GM23248 (cell line): ENCODE measurements around the gene OXSM.

Experiments used
- EZH2 ChIP-seq: fragments of 200-600 bp; sonication (generic); IDR thresholded peaks from 2 replicates; pipeline ENCODE4 v1.6.1; 2018; ENCODE audit warnings: antibody characterized with exemption, mild to moderate bottlenecking; ENCODE audit not compliant: insufficient read depth, poor library complexity, severe bottlenecking
- EZH2phosphoT487 ChIP-seq: fragments of 200-600 bp; sonication (generic); IDR thresholded peaks from 2 replicates; pipeline ENCODE4 v1.6.1; 2018; ENCODE audit warnings: antibody characterized with exemption, moderate library complexity, mild to moderate bottlenecking, low read depth; ENCODE audit not compliant: insufficient read depth

DNA sequence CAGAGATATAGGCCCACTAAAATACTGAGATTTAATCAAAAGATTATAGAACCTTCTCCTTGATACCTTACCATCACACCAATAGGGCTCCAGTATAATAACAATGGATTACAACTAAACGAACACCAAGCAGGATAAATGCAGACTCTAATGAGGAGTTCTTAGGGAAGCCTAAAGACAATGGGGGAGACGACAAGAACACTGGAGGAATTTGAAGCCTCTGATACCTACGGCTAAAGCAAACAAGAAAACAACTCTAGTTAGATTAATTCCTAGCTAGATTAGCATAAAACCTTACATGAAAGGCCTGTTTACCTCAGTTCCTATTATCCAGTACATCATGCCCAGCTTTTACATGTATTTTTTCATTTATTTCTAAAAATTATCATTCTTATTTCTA is 41.7 kb upstream of the OXSM start:
- TF ChIP-seq EZH2, result no peak
- no peak for TF ChIP-seq EZH2phosphoT487
